Ovary (tissue), 9 donors: ENCODE measurements around the gene PBX1. TPM values are rescaled to one million over a fixed set of nuclear protein-coding genes. Genes with fewer than 3 reads are reported as not detected.
"Not testable (repeated sequence)": the region's sequence is repeated elsewhere in the genome, so short reads cannot be mapped to it uniquely, and the experiment has no call there.

ENCODE experiments used
- DNase-seq, 5 donors: peaks; one replicate each; pipeline ENCODE4 v3.0.0-alpha.2; 2019 to 2020
- H3K27ac ChIP-seq, 2 donors: fragments of 200-600 bp; one replicate each; pipeline versions ENCODE4 v1.5.1 to v1.8.0; 2019 to 2022
- H3K27me3 ChIP-seq: fragments of 200-600 bp; one replicate; pipeline ENCODE4 v1.8.0; 2022
- H3K36me3 ChIP-seq: fragments of 200-600 bp; sonication (generic); one replicate; pipeline ENCODE4 v1.5.1; 2019
- H3K4me1 ChIP-seq: one replicate; pipeline ENCODE4 v1.8.1; 2013; ENCODE audit warnings: mild to moderate bottlenecking, moderate library complexity; ENCODE audit not compliant: insufficient read depth
- H3K4me3 ChIP-seq: fragments of 200-600 bp; sonication (generic); one replicate; pipeline ENCODE4 v1.5.1; 2017
- H3K9me3 ChIP-seq, 2 donors: fragments of 200-600 bp in 1 of 2; sonication (generic) in 1 of 2; one replicate each; pipeline versions ENCODE4 v1.5.1 to v1.8.1; 2013 to 2019; ENCODE audit warnings: mild to moderate bottlenecking in 1 of 2, moderate library complexity in 1 of 2
- CTCF ChIP-seq, 3 donors: fragments of 450-650 bp in 2 of 3; fragments of 200-600 bp in 1 of 3; IDR thresholded peaks; one replicate each; pipeline versions ENCODE4 v1.5.1 to v1.8.0; 2016 to 2022; ENCODE audit warnings: antibody characterized with exemption in 3 of 3, mild to moderate bottlenecking in 1 of 3
- EP300 ChIP-seq: sonication (generic); formaldehyde crosslinking; IDR thresholded peaks from one replicate; pipeline ENCODE4 v1.6.1; 2017; ENCODE audit warnings: antibody characterized with exemption
- POLR2A ChIP-seq: fragments of 450-650 bp; IDR thresholded peaks from one replicate; pipeline ENCODE4 v1.6.1; 2017; ENCODE audit warnings: antibody characterized with exemption, mild to moderate bottlenecking, moderate library complexity
- WGBS, 3 donors: extraction: QIAGEN DNeasy Blood & Tissue Kit in 1 of 3; methylation state at CpG; one replicate each; pipeline versions ENCODE4 v1.1.5 to v1.1.7; 2013 to 2017; 5-methylcytosine and 5-hydroxymethylcytosine counted together
- intact Hi-C, 4 donors: fragments of 100-400 bp; cut with DNase I; formaldehyde crosslinking; loops; one replicate each; pipeline versions ENCODE4 v1.11.0 to v1.15.1; 2022 to 2023
- polyA plus RNA-seq, 2 donors: library from polyadenylated mRNA; stranded (reverse); fragments of 200-250 nt in 1 of 2; fragments of 350-450 nt in 1 of 2; fragmentation: Illumina TruSeq in 1 of 2; extraction: RNeasy Lipid Tissue Mini Kit (QIAGEN cat#74804) in 1 of 2; gene quantifications; one replicate each; pipeline ENCODE4 v1.2.3, GENCODE V29; 2013 to 2014
- total RNA-seq, 7 donors: library from RNA; depleted of rRNA in 2 of 7; stranded (reverse); fragments of >200 nt in 2 of 7; fragmentation: NEBNext Ultra II Directional in 3 of 7; extraction: Animal tissue kit (Norgen Biotek cat#: 25700) in 3 of 7; gene quantifications; one replicate each; pipeline versions ENCODE4 v1.1.0 to v1.2.4, GENCODE V29; 2016 to 2023
- donor health status: DM: no; HTN: no; CAD: no; lungs with moderate emphysema.
- donor health status: DM: no; HTN: no; CAD: no.
- donor health status: Bipolar disorder and iron deficiency.
- donor health status: DM: yes; HTN: yes; CAD: no.
- donor health status: DM: no; HTN: no; CAD: no.
- donor health status: DM: yes; HTN: yes; CAD: no.

PBX1 gene
- total and polyA plus RNA-seq, 9 donors: 43.7 to 220 (median 142) TPM

- Histone ChIP-seq H3K4me3 (no peak overlapping the region), H3K9me3 (peaks cover 0 to 4% of the 10 kb centered on the region in 2 donors), H3K4me1 (no peaks in the 10 kb centered on the region), H3K27ac (no peak overlapping the region), H3K36me3 (no peaks in the 10 kb centered on the region), H3K27me3 (no peaks in the 10 kb centered on the region)
- 64 to 68% (median 65%) methylated on average over 2 of the region's 2 CpGs for whole genome bisulfite sequencing, 3 donors
- intact Hi-C loops: no loop called here
- no peak for DNase-seq
- TF ChIP-seq POLR2A (no peak), CTCF (IDR thresholded peaks at IDR 0.05) (no peak), EP300 (no peak)
These were observed 34.2 kb upstream of the PBX1 start for GRCh38 chr1:164524810-164525209.

GRCh38 chr1:164534863-164535610, 23.9 kb upstream of the PBX1 start:
- no peak for TF ChIP-seq EP300
- no peak for TF ChIP-seq POLR2A
- TF ChIP-seq CTCF (IDR thresholded peaks at IDR 0.05): no peak
- intact Hi-C loops: no loop called here

GRCh38 chr1:164552463-164552988, 6.5 kb upstream of the PBX1 start:
- 94 to 98% (median 96%) methylated on average over 8 of the region's 8 CpGs for whole genome bisulfite sequencing, 3 donors
- intact Hi-C loops: loop anchor here in 1 of 4 donors (10.0 kb wide), 1 partner anchor 232 kb away; no protein-coding TSS in a partner anchor

More at GRCh38 chr1:164534863-164535610, 23.9 kb upstream of the PBX1 start:
- H3K4me3 ChIP-seq: no peak overlapping the region
- 77 to 83% (median 77%) methylated on average over 5 of the region's 5 CpGs for WGBS, 3 donors
- no peaks in the 10 kb centered on the region for H3K9me3 ChIP-seq
- H3K4me1 ChIP-seq: no peaks in the 10 kb centered on the region
- H3K27me3 ChIP-seq: no peaks in the 10 kb centered on the region
- no peak overlapping the region for H3K27ac ChIP-seq
- DNase-seq: no peak
- no peaks in the 10 kb centered on the region for H3K36me3 ChIP-seq

GRCh38 chr1:164557270-164557669, 1.7 kb upstream of the PBX1 start:
- intact Hi-C loops: loop anchor here in 2 of 4 donors (5.0 to 10.0 kb wide), 2 partner anchors 228 to 355 kb away; no protein-coding TSS in a partner anchor
- no peak for DNase-seq
- H3K4me1 ChIP-seq: no peaks in the 10 kb centered on the region
- no peak overlapping the region for H3K4me3 ChIP-seq
- no peaks in the 10 kb centered on the region for H3K27me3 ChIP-seq
- no peak overlapping the region for H3K27ac ChIP-seq
- no peaks in the 10 kb centered on the region for H3K36me3 ChIP-seq
- no peaks in the 10 kb centered on the region for H3K9me3 ChIP-seq
- TF ChIP-seq POLR2A: no peak
- TF ChIP-seq EP300: no peak
- no peak for TF ChIP-seq CTCF (IDR thresholded peaks at IDR 0.05)
- 83 to 89% (median 86%) methylated on average over 4 of the region's 4 CpGs for WGBS, 3 donors

More at GRCh38 chr1:164552463-164552988, 6.5 kb upstream of the PBX1 start:
- not testable (repeated sequence) for H3K9me3 ChIP-seq, H3K36me3 ChIP-seq, H3K27ac ChIP-seq, H3K4me3 ChIP-seq, DNase-seq, H3K27me3 ChIP-seq, H3K4me1 ChIP-seq
